ENCODE results near the gene CFAP61. TPM values are rescaled to one million over a fixed set of nuclear protein-coding genes. Genes with fewer than 3 reads are reported as not detected.

CFAP61 gene
- total and polyA plus RNA-seq, 9 of the 15 experiments (the other 6 are each of a cell fraction or from before 2014, with no cell fraction given): 0.11 TPM; not detected in 8

DNA sequence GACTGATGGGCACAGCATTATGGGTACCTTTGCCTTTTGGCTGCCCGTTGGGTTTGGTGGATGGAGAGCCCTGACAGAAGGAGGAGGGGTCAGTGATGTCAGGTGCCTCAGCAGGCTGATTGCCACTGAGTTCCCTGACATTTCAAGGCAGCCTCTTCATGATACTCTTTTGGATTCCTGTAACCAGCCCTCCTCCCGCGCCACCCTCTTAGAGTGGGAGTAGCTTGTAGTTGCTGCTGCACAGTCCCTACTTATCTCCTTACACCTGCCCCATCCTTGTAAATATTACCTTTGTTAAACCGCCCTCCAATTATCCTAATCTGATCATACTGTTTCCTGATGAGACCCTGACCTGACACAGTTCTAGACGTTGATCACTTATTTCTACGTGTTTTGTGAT is 140.0 kb downstream of the CFAP61 start:
- WGBS (ENCODE audit: insufficient coverage, low coverage, missing lambda C conversion rate): 3% methylated on average over 6 of the region's 6 CpGs
- BruUV-seq (replicated peaks): no TSS peak
- FAIRE-seq (no peak), DNase-seq (ENCODE audit: extremely low read depth in 1 of 4, low spot score in 3 of 4) (no peak), ATAC-seq (no peak)
- ChIA-PET POLR2A (no interaction called here), CTCF (ENCODE audit: low intra/inter-chr PET ratio) (no interaction called here)
- Histone ChIP-seq H3K4me3 (no peak overlapping the region), H3K9me3 (replicated peaks; ENCODE audit: control insufficient read depth, insufficient read depth, low read depth, low read length) (no peaks in the 10 kb centered on the region), H3K9ac (ENCODE audit: insufficient read depth in 1 of 2, low read depth in 2 of 2, low read length in 2 of 2) (no peak overlapping the region), H3K4me1 (replicated peaks in 1 of 2; ENCODE audit: control insufficient read depth in 2 of 2, insufficient read depth in 2 of 2, low read length in 2 of 2) (no peaks in the 10 kb centered on the region), H3K36me3 (ENCODE audit: control insufficient read depth, insufficient read depth, low read length) (no peaks in the 10 kb centered on the region), H3K27me3 (ENCODE audit: control insufficient read depth in 2 of 2, insufficient read depth in 2 of 2, low read length in 2 of 2) (no peaks in the 10 kb centered on the region; a peak in 2 of 5 replicates), H3K4me2 (ENCODE audit: insufficient read depth, low read length) (no peak overlapping the region), H3K79me2 (ENCODE audit: control insufficient read depth, insufficient read depth, low read length) (no peaks in the 10 kb centered on the region), H3K27ac (ENCODE audit: extremely low read depth, low read depth, low read length) (no peak overlapping the region), H4K20me1 (replicated peaks; ENCODE audit: control insufficient read depth, insufficient read depth, low read length) (no peaks in the 10 kb centered on the region), H2AFZ (ENCODE audit: low read depth, low read length) (no peak overlapping the region), H3K9me1 (ENCODE audit: control insufficient read depth, insufficient read depth, low read length) (no peaks in the 10 kb centered on the region)
- in situ Hi-C loops (cut with MboI) (no loop called here), intact Hi-C loops (cut with micrococcal nuclease) (no loop called here)
- no peak for TF ChIP-seq TAL1 (IDR thresholded peaks at IDR 0.05)
- no peak for TF ChIP-seq SAFB (IDR thresholded peaks at IDR 0.05; ENCODE audit: borderline replicate concordance, low read depth, low read length)
- no peak for TF ChIP-seq FOXJ2 (tag; IDR thresholded peaks at IDR 0.05)
- no peak for TF ChIP-seq ZNF584 (CRISPR knock-in tag; IDR thresholded peaks at IDR 0.05; ENCODE audit: low read depth)

DNA sequence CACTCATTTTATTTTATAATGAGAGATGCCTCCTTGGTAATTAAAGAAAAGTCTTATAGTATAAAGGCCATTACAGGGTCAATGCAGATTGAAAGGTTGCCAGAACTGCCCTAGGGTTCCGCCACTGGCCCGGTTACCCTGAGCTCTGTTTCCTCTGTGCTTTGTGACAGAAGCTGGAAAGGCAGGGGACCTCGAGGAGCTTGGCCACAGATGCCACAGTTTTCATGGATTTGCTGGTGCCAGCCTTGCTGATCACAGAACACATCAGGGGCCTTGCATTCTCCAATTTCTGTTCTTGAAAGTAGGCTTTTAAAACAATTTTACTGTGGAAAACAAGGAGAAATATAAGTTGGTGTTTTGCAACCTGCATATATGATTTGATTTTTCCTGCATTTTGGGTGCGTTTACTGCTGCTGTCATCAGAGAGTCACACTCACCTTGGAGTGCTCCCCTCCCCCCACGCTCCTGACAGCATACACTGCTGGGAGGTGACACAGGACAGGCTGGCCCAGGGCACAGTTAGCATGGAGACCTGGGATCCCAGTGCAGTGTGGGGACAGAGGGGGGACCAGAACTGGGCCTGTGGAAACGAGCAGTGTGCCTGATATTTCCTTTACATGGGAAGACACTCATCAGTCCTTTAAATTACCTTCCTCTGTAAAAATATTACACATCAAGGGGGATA is 142.8 kb downstream of the CFAP61 start:
- no peaks in the 10 kb centered on the region for H3K79me2 ChIP-seq (ENCODE audit: control insufficient read depth, insufficient read depth, low read length)
- H4K20me1 ChIP-seq (replicated peaks; ENCODE audit: control insufficient read depth, insufficient read depth, low read length): no peaks in the 10 kb centered on the region
- 0% methylated on average over 4 of the region's 6 CpGs for WGBS (ENCODE audit: insufficient coverage, low coverage, missing lambda C conversion rate)
- H3K27me3 ChIP-seq (ENCODE audit: control insufficient read depth in 2 of 2, insufficient read depth in 2 of 2, low read length in 2 of 2): no peaks in the 10 kb centered on the region; a peak in 2 of 5 replicates
- H2AFZ ChIP-seq (ENCODE audit: low read depth, low read length): no peak overlapping the region
- BruUV-seq (replicated peaks): no TSS peak
- ChIA-PET POLR2A (no interaction called here), CTCF (ENCODE audit: low intra/inter-chr PET ratio) (no interaction called here)
- no peak for DNase-seq (ENCODE audit: extremely low read depth in 1 of 4, low spot score in 3 of 4)
- no peak for FAIRE-seq
- no peak overlapping the region for H3K4me2 ChIP-seq (ENCODE audit: insufficient read depth, low read length)
- H3K4me3 ChIP-seq: no peak overlapping the region
- no peaks in the 10 kb centered on the region for H3K9me1 ChIP-seq (ENCODE audit: control insufficient read depth, insufficient read depth, low read length)
- H3K9ac ChIP-seq (ENCODE audit: insufficient read depth in 1 of 2, low read depth in 2 of 2, low read length in 2 of 2): no peak overlapping the region
- no peak for ATAC-seq
- no peak overlapping the region for H3K27ac ChIP-seq (ENCODE audit: extremely low read depth, low read depth, low read length)
- no peaks in the 10 kb centered on the region for H3K36me3 ChIP-seq (ENCODE audit: control insufficient read depth, insufficient read depth, low read length)
- H3K9me3 ChIP-seq (replicated peaks; ENCODE audit: control insufficient read depth, insufficient read depth, low read depth, low read length): no peaks in the 10 kb centered on the region
- intact Hi-C loops (cut with micrococcal nuclease) (no loop called here), in situ Hi-C loops (cut with MboI) (no loop called here)
- no peaks in the 10 kb centered on the region for H3K4me1 ChIP-seq (replicated peaks in 1 of 2; ENCODE audit: control insufficient read depth in 2 of 2, insufficient read depth in 2 of 2, low read length in 2 of 2)
- no peak for TF ChIP-seq TAF15 (IDR thresholded peaks at IDR 0.05; ENCODE audit: low read depth, low read length)
- TF ChIP-seq KDM4B (IDR thresholded peaks at IDR 0.05; ENCODE audit: borderline replicate concordance in 2 of 2, low read depth in 1 of 2): no peak
- TF ChIP-seq, protein P1, sequence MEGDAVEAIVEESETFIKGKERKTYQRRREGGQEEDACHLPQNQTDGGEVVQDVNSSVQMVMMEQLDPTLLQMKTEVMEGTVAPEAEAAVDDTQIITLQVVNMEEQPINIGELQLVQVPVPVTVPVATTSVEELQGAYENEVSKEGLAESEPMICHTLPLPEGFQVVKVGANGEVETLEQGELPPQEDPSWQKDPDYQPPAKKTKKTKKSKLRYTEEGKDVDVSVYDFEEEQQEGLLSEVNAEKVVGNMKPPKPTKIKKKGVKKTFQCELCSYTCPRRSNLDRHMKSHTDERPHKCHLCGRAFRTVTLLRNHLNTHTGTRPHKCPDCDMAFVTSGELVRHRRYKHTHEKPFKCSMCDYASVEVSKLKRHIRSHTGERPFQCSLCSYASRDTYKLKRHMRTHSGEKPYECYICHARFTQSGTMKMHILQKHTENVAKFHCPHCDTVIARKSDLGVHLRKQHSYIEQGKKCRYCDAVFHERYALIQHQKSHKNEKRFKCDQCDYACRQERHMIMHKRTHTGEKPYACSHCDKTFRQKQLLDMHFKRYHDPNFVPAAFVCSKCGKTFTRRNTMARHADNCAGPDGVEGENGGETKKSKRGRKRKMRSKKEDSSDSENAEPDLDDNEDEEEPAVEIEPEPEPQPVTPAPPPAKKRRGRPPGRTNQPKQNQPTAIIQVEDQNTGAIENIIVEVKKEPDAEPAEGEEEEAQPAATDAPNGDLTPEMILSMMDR (IDR thresholded peaks at IDR 0.05 in 2 of 3, conservative IDR thresholded peaks at IDR 0.05 in 1 of 3; ENCODE audit: insufficient read depth in 2 of 3, low read depth in 1 of 3, low read length in 3 of 3): no peak
- TF ChIP-seq, protein P2, sequence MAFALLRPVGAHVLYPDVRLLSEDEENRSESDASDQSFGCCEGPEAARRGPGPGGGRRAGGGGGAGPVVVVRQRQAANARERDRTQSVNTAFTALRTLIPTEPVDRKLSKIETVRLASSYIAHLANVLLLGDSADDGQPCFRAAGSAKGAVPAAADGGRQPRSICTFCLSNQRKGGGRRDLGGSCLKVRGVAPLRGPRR (CRISPR knock-in tag; IDR thresholded peaks at IDR 0.05): no peak
- TF ChIP-seq, protein P3, sequence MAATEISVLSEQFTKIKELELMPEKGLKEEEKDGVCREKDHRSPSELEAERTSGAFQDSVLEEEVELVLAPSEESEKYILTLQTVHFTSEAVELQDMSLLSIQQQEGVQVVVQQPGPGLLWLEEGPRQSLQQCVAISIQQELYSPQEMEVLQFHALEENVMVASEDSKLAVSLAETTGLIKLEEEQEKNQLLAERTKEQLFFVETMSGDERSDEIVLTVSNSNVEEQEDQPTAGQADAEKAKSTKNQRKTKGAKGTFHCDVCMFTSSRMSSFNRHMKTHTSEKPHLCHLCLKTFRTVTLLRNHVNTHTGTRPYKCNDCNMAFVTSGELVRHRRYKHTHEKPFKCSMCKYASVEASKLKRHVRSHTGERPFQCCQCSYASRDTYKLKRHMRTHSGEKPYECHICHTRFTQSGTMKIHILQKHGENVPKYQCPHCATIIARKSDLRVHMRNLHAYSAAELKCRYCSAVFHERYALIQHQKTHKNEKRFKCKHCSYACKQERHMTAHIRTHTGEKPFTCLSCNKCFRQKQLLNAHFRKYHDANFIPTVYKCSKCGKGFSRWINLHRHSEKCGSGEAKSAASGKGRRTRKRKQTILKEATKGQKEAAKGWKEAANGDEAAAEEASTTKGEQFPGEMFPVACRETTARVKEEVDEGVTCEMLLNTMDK (IDR thresholded peaks at IDR 0.05; ENCODE audit: borderline replicate concordance, insufficient read depth, low read depth, low read length, poor library complexity, severe bottlenecking): no peak
- TF ChIP-seq POLR3A (IDR thresholded peaks at IDR 0.05; ENCODE audit: borderline replicate concordance, extremely low read depth, insufficient read depth, insufficient read length): no peak
- TF ChIP-seq MECOM (CRISPR knock-in tag; IDR thresholded peaks at IDR 0.05): no peak
